ENCODE data around the gene WDR70.
"Not testable (repeated sequence)": the region's sequence is repeated elsewhere in the genome, so short reads cannot be mapped to it uniquely, and the experiment has no call there.

Gene WDR70

GRCh38 chr5:37379100-37379628, at the start of gene WDR70:
Gene WDR70 (plus strand): TSS chr5:37379318. CDS start chr5:37379368, 50 bp downstream.
- peak; percentile 92 for DNase-seq

DNA sequence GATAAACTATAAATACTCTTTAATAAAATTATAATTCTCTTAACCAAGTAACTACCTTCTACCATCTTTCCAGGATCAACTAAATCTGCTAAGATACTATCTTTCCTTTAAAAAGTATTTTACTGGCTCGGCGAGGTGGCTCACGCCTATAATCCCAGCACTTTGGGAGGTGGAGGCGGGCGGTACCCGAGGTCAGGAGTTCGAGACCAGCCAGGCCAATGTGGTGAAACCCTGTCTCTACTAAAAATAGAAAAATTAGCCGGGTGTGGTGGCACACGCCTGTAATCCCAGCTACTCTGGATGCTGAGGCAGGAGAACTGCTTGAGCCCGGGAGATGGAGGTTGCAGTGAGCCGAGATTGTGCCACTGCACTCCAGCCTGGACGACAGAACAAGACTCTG, 44.4 kb upstream of the WDR70 start:
- not testable (repeated sequence) for DNase-seq

GRCh38 chr5:37342741-37343140, 36.4 kb upstream of the WDR70 start:
- DNase-seq, result not testable (repeated sequence)

GRCh38 chr5:37355161-37355560, 24.0 kb upstream of the WDR70 start:
- no peak for DNase-seq

- DNase-seq, result no peak
Measured at GRCh38 chr5:37370550-37370863, 8.6 kb upstream of the WDR70 start.

DNA sequence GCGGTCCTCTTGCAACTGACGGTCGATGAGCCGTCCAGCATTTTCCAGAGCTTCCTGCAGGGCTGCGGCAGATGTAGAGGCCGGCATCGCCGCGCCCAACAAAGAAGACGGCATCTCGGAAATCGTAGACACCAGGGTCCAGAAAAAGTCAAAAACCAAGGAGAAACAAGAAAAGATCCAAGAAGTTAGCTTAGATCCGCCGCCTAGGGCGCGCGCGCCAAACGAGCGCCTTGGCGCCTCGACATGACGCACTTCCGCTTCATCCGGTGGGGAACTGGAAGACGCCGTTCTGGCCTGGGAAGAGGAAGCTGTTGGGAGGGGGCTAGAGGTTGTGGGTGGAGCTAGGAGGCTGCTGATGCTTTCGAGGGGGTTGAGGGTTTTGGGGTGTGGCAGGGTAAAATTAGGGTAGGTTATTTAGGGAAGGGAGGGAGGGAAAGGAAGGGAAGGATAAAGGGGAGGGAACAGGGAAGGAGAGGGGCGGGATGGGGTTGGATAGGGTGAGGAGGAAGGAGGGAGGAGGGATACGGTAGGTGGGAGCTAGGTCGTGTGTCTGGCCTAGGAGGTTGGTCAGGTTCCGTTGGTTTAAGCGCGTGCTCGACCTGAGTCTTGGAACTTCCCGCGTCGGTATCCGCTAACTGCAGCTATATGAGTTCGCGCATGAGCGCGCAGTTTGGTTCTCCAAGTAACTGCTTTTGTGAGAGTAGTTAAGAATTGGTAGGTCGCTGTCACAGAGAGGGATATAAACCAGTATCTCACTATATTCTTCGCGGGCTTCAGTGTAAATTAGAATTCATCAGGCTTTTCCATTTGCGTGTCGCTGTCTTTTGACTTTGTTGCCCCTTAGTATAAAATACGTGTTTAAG, 8.0 kb upstream of the WDR70 start, which contains the start of gene NUP155:
Gene NUP155, minus strand, starts transcription at position 243 of the 863 bp plus-strand sequence. Its CDS starts 129 bp downstream, at position 114.
- DNase-seq, result peak; percentile 95

DNA sequence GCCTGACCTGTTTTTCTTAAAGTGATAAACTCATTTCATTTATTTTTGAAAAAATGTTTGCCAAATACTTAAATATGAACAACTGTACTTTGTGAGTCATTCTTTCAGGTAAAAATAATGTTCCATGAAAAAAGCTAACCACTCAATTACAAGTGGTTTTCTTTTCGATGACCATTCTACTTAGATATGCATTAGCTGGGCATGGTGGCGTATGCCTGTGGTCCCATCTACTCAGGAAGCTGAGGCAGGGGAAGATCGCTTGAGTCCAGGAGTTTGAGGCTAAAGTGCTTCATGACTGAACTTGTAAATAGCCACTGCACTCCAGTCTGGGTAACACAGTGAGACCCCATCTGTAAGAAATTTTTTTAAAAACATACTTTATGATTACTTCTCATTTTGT, 4.0 kb upstream of the WDR70 start:
- no peak for DNase-seq

DNA sequence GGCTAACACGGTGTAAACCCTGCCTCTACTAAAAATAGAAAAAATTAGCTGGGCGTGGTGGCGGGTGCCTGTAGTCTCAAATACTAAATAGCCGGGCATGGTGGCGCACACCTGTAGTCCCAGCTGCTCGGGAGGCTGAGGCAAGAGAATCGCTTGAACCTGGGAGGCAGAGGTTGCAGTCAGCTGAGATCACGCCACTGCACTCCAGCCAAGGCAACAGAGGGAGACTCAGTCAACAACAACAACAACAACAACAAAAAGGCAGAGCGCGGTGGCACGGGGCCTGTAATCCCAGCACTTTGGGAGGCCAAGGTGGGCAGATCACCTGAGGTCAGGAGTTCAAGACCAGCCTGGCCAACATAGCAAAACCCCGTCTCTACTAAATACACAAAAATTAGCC, 1.1 kb upstream of the WDR70 start:
- DNase-seq, result not testable (repeated sequence)

- DNase-seq, result no peak
Measured at GRCh38 chr5:37391591-37391990, 12.5 kb downstream of the WDR70 start.

DNA sequence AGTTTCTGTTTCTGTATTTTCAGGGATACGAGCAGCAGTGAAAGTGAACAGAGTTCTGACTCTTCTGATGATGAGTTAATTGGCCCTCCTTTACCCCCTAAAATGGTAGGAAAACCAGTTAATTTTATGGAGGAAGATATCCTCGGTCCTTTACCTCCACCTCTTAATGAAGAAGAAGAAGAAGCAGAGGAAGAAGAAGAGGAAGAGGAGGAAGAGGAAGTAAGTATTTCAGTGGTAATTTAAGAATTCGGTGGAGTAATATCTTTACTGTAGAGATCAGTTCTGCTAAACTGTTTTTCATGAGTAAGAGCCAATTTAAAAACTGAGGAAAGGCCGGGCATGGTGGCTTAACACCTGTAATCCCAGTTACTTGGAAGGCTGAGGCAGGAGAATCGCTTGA, 17.2 kb downstream of the WDR70 start:
- DNase-seq, result no peak

GRCh38 chr5:37400501-37400900, 21.4 kb downstream of the WDR70 start:
- DNase-seq, result no peak

DNA sequence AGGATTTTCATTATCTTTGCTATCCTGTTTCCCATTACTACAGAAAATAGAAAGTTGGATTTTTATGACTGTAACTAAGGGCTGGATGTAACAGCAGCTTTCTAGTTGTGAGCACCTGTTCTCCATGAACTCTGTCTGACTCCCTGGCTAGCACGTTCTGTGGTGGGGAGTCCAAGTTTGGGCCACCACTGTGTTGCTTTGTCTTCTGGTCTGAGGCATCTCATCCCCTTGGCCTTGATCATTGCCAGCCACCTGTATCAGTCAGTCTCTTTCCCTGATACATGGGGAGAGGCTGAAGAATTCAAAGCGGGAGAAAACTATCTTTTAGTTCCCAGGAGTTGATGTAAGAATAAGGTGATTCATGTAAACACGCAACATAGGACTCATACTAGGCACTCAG, 33.4 kb downstream of the WDR70 start:
- DNase-seq, result no peak

GRCh38 chr5:37415456-37415855, 36.3 kb downstream of the WDR70 start:
- DNase-seq, result not testable (repeated sequence)

DNA sequence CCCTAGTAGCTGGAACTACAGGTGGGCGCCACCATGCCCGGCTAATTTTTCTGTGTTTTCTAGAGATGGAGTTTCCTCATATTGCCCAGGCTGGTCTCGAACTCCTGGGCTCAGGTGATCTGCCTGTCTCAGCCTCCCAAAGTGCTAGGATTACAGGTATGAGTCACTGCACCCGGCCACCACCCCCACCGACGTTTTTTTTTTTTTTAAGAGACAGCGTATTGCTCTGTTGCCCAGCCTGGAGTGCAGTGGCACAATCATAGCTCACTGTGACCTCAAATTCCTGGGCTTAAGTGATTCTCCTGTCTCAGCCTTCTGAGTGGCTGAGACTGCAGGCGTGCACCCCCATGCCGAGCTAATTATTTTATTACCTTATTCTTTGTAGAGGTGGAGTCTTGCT, 38.2 kb downstream of the WDR70 start:
- no peak for DNase-seq

DNA sequence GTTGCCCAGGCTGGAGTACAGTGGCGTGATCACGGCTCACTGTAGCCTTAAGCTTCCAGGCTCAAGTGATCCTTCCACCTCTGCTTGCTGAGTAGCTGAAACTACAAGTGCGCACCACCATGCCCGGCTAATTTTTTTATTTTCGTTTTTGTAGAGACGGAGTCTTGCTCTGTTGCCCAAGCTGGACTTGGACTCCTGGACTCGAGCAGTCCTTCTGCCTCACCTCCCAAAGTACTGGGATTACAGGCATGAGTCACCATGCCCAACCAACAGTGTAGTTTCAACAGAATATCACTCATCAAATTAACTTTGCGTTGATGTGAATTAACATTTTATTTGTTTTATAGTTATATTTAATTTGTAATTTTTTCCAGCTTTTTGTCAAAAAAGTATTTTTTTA, 45.3 kb downstream of the WDR70 start:
- no peak for DNase-seq

DNA sequence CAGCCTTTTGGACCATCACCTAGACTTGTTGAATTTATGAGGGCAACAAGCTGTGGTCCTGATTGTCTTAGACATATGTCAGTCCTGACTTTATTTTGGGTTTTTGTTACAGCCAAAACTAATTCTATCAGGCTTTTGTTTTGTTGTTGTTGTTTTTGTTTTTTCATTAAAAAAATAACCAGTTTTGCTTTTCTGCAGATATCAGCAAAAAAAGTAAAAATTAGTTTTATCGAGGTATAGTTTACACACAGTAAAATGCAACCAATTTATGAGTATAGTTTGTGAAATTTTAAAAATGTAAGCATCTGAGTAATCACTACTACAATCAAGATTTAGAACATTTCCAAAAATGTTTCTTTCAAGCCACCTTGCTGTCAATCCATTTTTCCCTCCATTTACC, 48.9 kb downstream of the WDR70 start:
- no peak for DNase-seq

GRCh38 chr5:37435261-37435660, 56.1 kb downstream of the WDR70 start:
- DNase-seq, result no peak

DNA sequence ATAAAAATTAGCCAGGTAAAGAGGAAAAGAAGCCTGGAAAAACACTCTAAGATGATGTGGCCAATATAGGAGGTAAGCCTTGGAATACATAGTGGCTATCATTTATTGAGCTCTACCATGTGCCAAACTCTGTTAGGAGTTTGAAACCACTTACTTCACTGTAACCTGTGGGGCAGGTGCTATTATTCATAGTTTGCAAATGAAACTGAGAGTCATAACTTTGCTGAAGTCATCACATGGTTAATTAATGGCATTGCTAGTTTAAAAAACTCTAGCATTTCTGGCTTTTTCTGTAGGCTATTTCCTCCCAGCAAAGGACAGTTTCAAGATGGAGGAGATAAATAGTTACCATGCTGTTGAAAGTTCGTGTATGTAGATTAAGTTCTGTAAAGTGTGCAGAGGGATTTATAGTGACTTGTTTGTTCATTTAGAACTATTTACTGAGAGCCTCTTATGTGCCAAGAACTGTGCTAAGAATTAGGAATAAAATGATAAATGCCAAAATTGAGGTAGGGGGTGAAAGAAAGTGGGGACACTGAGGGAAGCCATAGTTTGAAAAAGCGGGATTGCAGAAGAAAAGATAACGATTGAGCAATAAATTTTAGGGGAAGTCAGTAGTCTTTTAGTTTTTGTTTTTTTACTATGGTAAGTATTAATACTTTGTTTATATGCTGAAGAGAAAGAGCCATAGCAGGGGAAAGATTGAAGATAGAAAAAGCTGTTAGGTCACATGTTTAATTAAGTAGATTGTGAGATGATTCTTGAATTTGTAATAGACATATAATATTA, 57.2 kb downstream of the WDR70 start:
- DNase-seq, result no peak

GRCh38 chr5:37437711-37438110, 58.6 kb downstream of the WDR70 start:
- DNase-seq, result no peak

DNA sequence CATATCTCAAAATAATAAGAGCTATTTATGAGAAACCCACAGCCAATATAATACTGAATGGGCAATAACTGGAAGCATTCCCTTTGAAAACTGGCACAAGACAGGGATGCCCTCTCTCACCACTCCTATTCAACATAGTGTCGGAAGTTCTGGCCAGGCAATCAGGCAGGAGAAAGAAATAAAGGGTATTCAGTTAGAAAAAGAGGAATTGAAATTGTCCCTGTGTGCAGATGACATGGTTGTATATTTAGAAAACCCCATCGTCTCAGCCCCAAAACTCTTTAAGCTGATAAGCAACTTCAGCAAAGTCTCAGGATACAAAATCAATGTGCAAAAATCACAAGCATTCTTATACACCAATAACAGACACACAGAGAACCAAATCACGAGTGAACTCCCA, 66.7 kb downstream of the WDR70 start:
- DNase-seq, result not testable (repeated sequence)

DNA sequence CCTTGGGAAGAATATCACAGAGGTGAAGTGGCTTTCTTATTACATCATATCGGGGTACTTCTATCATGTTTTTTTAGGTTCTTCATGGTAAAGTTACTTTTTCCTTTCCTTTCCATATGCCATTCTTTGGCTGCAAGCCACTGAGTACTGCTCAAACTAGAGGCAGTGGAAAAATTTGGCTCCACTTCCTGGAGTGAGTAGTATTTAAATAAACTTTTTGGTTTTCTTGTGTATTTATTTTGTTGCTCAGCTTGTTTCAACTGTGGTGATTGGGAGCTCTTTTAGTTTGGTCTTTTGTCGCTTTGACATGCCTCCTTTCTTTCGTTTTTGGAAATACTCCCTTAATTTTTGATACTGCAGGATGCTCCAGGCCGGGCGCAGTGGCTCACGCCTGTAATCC, 69.8 kb downstream of the WDR70 start:
- no peak for DNase-seq

DNA sequence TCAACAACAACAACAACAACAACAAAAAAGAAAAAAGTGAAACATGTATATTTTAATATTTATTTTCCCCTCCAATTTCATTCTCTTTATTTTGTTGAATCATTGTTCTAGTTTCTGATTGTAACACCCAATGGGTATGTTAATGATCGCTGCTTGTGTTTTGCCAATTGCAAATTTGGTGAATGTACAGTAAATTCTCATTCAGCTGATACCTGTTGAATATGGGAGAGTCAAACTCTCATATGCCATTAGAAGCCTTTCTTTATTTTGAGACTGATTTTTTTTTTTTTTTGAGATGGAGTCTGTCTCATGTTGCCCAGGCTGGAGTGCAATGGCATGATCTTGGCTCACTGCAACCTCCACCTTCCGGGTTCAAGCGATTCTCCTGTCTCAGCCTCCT, 72.9 kb downstream of the WDR70 start:
- not testable (repeated sequence) for DNase-seq

- DNase-seq, result not testable (repeated sequence)
Measured at GRCh38 chr5:37453252-37453651, 74.1 kb downstream of the WDR70 start.

Measured in GDM1 (cell line).